ENCODE results near the gene CLDND2. TPM values are rescaled to one million over a fixed set of nuclear protein-coding genes. Genes with fewer than 3 reads are reported as not detected.

CLDND2 gene
- total and polyA plus RNA-seq, 11 donors = 0.46 to 2.3 (median 0.92) TPM; not detected in 5

GRCh38 chr19:51387924-51388389 lies 19.2 kb upstream of the CLDND2 start, which contains the start of gene LIM2:
LIM2 (minus strand) TSS chr19:51387974; CDS start chr19:51387443, 531 bp downstream.
- Histone ChIP-seq H3K27me3 (no peaks in the 10 kb centered on the region), H3K4me3 (peak within 1 kb of the TSS in 1 of 12 donors; percentile 20), H3K9me3 (no peaks in the 10 kb centered on the region), H3K36me3 (no peaks in the 10 kb centered on the region), H3K4me1 (no peaks in the 10 kb centered on the region), H3K27ac (no peak within 1 kb of the TSS)
- no peak for TF ChIP-seq CTCF (IDR thresholded peaks at IDR 0.05)
- TF ChIP-seq POLR2A (IDR thresholded peaks at IDR 0.05) = no peak
- intact Hi-C loops (cut with DNase I) = no loop called here
- 85 to 92% (median 88%) methylated on average over 13 to 15 of the region's 15 CpGs for WGBS, 4 donors
- DNase-seq = no peak
- peak in 1 of 4 donors; percentile 27 for ATAC-seq

- H3K27ac ChIP-seq = no peak overlapping the region
- DNase-seq (no peak), ATAC-seq (no peak)
- no peaks in the 10 kb centered on the region for H3K4me1 ChIP-seq
- 83 to 92% (median 89%) methylated on average over 14 of the region's 14 CpGs for WGBS, 4 donors
- intact Hi-C loops (cut with DNase I) = no loop called here
- H3K27me3 ChIP-seq = no peaks in the 10 kb centered on the region
- peak overlapping the region in 1 of 12 donors; percentile 20 for H3K4me3 ChIP-seq
- no peaks in the 10 kb centered on the region for H3K36me3 ChIP-seq
- H3K9me3 ChIP-seq = no peaks in the 10 kb centered on the region
- TF ChIP-seq POLR2A (IDR thresholded peaks at IDR 0.05) = no peak
- TF ChIP-seq CTCF (IDR thresholded peaks at IDR 0.05) = no peak
Measured at GRCh38 chr19:51386882-51387520, 18.2 kb upstream of the CLDND2 start.

- WGBS, 4 donors = 92 to 97% (median 94%) methylated on average over 4 of the region's 4 CpGs
- H3K27ac ChIP-seq = no peak overlapping the region
- DNase-seq (no peak), ATAC-seq (no peak)
- H3K9me3 ChIP-seq = peaks cover 0 to 7% (median 0%) of the 10 kb centered on the region in 12 donors
- no peaks in the 10 kb centered on the region for H3K36me3 ChIP-seq
- TF ChIP-seq POLR2A (IDR thresholded peaks at IDR 0.05) (no peak), CTCF (IDR thresholded peaks at IDR 0.05) (no peak)
- intact Hi-C loops (cut with DNase I) = no loop called here
- H3K4me3 ChIP-seq = no peak overlapping the region
- no peaks in the 10 kb centered on the region for H3K27me3 ChIP-seq
- H3K4me1 ChIP-seq = no peaks in the 10 kb centered on the region
Measured at GRCh38 chr19:51382004-51382403, 13.2 kb upstream of the CLDND2 start.

GRCh38 chr19:51380379-51380778 lies 11.6 kb upstream of the CLDND2 start:
- Histone ChIP-seq H3K9me3 (peaks cover 0 to 7% (median 0%) of the 10 kb centered on the region in 12 donors), H3K36me3 (no peaks in the 10 kb centered on the region), H3K4me1 (no peaks in the 10 kb centered on the region), H3K4me3 (no peak overlapping the region), H3K27ac (no peak overlapping the region), H3K27me3 (no peaks in the 10 kb centered on the region)
- intact Hi-C loops (cut with DNase I) = no loop called here
- TF ChIP-seq CTCF (IDR thresholded peaks at IDR 0.05) = no peak
- TF ChIP-seq POLR2A (IDR thresholded peaks at IDR 0.05) = no peak
- ATAC-seq (no peak), DNase-seq (no peak)
- WGBS, 4 donors = 89 to 93% (median 91%) methylated on average over 9 of the region's 9 CpGs
